Coronary artery (tissue), 2 donors: ENCODE data around the gene CCDC184.
A peak's percentile ranks its signal among the peaks of the same experiment; 100 is the strongest.

ENCODE experiments used
- DNase-seq: peaks from one replicate; pipeline ENCODE4 v3.0.0-alpha.2; 2017; ENCODE audit warnings: low spot score
- H3K27ac ChIP-seq, 2 donors: fragments of 200-600 bp; sonication (generic); one replicate each; pipeline ENCODE4 v1.5.1; 2016 to 2019
- H3K4me3 ChIP-seq: fragments of 200-600 bp; sonication (generic); 2 replicates; pipeline ENCODE4 v1.5.1; 2016; ENCODE audit warnings: mild to moderate bottlenecking, moderate library complexity
- TF ChIP-seq, protein P1 (sequence below): fragments of 200-600 bp; sonication (generic); IDR thresholded peaks from one replicate; pipeline ENCODE4 v1.5.1; 2019; ENCODE audit warnings: antibody characterized with exemption

Gene CCDC184

GRCh38 chr12:48187916-48188695, 4.7 kb downstream of the CCDC184 start:
- TF ChIP-seq, protein P1, sequence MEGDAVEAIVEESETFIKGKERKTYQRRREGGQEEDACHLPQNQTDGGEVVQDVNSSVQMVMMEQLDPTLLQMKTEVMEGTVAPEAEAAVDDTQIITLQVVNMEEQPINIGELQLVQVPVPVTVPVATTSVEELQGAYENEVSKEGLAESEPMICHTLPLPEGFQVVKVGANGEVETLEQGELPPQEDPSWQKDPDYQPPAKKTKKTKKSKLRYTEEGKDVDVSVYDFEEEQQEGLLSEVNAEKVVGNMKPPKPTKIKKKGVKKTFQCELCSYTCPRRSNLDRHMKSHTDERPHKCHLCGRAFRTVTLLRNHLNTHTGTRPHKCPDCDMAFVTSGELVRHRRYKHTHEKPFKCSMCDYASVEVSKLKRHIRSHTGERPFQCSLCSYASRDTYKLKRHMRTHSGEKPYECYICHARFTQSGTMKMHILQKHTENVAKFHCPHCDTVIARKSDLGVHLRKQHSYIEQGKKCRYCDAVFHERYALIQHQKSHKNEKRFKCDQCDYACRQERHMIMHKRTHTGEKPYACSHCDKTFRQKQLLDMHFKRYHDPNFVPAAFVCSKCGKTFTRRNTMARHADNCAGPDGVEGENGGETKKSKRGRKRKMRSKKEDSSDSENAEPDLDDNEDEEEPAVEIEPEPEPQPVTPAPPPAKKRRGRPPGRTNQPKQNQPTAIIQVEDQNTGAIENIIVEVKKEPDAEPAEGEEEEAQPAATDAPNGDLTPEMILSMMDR = no peak
- H3K4me3 ChIP-seq = no peak overlapping the region
- no peak for DNase-seq
- no peak overlapping the region for H3K27ac ChIP-seq

DNA sequence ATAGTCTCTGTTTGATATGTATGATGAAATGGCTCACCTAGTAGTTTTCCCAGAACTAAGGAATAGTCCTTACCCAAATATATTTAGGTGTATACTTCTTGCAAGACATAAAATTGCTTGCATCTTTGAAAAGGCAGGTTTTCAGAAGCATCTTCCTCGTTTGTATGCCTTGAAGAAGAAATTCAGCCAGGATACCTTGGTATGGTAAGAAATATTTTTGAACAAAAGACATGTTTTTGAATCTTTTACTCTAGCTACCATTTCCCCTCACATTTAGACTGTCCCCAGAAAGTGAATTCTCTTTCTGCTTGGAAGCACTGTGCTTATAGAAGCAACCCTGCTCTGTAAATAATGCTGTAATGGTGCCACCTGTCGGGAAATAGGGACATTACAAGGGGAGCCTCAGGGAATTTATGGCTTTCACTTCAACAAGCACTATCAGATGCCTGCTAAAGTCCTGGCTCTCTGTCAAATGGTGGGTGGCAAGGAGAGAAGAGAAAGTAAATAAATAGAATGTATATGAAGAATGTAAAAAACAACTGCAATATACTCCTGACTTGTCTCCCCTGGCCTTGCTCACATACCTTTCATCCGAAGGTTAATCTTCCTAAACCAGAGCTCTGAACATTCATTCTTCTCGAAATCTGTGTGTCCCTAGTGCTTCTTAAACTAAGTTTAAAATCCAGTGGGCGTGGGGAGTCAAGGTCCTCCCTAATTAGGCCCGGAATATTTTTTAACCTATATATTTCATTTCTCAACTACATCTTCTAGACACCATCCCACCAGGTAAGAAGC, 6.1 kb downstream of the CCDC184 start:
- DNase-seq = no peak
- H3K27ac ChIP-seq = no peak overlapping the region
- H3K4me3 ChIP-seq = no peak overlapping the region
- TF ChIP-seq, protein P1 = peak; percentile 55

DNA sequence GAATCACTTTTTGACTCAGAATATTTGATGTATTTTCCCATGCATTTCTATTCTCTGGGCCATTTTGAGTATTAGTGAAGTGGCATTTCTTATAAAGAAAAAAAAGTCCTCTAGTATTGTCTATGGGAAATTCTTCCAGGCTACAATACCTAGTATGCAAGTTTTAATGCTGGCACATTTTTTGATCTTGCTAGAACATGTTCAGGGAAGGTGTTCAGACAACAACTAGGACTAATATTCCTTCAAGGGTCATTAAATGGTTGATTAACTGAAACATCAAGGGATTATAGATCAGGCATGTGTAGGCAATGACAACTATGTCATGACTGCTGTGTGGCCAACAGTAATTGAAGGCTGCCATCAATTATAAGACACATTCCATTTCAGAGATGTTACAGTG, 7.7 kb downstream of the CCDC184 start:
- Histone ChIP-seq H3K4me3 (no peak overlapping the region), H3K27ac (no peak overlapping the region)
- no peak for DNase-seq
- TF ChIP-seq, protein P1 = no peak

DNA sequence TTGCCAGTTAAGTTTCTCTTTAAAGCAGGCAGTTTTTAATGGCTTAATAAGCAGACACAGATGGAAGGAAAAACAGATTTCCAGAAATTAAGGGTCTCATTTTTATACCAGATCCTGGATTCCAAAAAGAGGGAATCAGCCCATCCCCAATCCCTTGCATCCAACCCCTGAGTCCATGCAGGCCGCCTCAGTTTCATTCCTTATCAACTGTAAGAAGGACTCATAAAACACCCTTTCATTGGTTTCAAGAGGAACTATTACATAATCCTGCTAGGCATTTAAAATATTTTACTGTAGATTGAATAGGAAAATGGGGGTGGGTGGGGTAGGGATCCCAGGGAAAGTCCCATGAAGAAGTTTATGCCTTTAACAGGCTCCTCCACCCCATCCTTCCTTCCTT, 9.4 kb downstream of the CCDC184 start:
- Histone ChIP-seq H3K27ac (no peak overlapping the region), H3K4me3 (no peak overlapping the region)
- TF ChIP-seq, protein P1 = no peak
- no peak for DNase-seq

GRCh38 chr12:48193623-48194022, 10.2 kb downstream of the CCDC184 start:
- no peak overlapping the region for H3K4me3 ChIP-seq
- DNase-seq = no peak
- TF ChIP-seq, protein P1 = no peak
- no peak overlapping the region for H3K27ac ChIP-seq

GRCh38 chr12:48194799-48195201, 11.4 kb downstream of the CCDC184 start:
- TF ChIP-seq, protein P1 = no peak
- DNase-seq = no peak
- no peak overlapping the region for H3K4me3 ChIP-seq
- H3K27ac ChIP-seq = no peak overlapping the region
